ENCODE measurements around the gene EGR1. TPM values are rescaled to one million over a fixed set of nuclear protein-coding genes. Genes with fewer than 3 reads are reported as not detected.
A peak's percentile ranks its signal among the peaks of the same experiment; 100 is the strongest.

The EGR1 gene
- total RNA-seq, 1 donor from 2014 or later = 64.4 TPM

DNA sequence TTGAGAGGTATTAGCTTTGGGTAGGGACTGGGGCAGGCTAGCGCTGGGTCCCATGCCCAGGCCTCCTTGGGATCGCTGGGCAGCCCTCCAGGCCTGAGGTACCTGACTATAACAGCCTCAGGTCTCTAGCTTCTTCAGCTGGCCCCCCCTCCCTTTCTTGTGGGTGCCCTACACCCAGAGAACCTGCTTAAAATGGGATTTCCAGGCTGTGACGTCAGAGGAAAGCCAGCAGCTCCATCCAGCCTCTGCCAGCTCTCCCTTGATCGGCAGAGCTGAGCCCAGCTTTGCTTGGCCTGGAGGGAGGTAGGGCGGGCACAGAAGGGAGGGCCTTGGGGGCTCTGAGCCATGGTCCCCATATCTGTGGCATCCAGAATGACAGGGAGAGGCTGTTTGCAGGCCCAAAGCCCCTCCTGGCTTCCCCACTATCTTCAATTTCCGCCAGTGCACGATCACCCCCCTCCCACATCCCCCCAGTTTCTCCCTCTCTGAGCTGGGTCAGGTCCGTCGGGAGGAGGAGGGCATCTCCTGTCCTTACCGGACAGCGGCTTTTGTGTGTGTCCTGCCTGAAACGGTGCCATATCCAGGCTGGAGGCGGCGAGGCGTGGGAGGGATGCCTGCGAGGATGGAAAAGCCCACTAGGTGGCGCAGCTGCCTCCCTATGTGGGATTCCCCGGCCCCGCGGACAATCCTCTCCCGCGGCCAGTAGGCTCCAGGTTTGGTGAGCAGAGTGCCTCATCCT, 15.6 kb upstream of the EGR1 start:
- H3K36me3 Mint-ChIP-seq = no peaks in the 10 kb centered on the region
- peak; percentile 94 for DNase-seq (ENCODE audit: extremely low spot score, unreplicated experiment)
- H3K9me3 Mint-ChIP-seq = no peaks in the 10 kb centered on the region
- TF ChIP-seq, protein P1, sequence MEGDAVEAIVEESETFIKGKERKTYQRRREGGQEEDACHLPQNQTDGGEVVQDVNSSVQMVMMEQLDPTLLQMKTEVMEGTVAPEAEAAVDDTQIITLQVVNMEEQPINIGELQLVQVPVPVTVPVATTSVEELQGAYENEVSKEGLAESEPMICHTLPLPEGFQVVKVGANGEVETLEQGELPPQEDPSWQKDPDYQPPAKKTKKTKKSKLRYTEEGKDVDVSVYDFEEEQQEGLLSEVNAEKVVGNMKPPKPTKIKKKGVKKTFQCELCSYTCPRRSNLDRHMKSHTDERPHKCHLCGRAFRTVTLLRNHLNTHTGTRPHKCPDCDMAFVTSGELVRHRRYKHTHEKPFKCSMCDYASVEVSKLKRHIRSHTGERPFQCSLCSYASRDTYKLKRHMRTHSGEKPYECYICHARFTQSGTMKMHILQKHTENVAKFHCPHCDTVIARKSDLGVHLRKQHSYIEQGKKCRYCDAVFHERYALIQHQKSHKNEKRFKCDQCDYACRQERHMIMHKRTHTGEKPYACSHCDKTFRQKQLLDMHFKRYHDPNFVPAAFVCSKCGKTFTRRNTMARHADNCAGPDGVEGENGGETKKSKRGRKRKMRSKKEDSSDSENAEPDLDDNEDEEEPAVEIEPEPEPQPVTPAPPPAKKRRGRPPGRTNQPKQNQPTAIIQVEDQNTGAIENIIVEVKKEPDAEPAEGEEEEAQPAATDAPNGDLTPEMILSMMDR (conservative IDR thresholded peaks at IDR 0.05) = peak; percentile 98
- peak overlapping the region; percentile 74 for H3K4me3 Mint-ChIP-seq
- H3K27me3 Mint-ChIP-seq = peaks cover 5% of the 10 kb centered on the region
- peaks cover 22% of the 10 kb centered on the region for H3K4me1 Mint-ChIP-seq (ENCODE audit: unreplicated experiment)
- peak overlapping the region; percentile 70 for H3K27ac Mint-ChIP-seq

DNA sequence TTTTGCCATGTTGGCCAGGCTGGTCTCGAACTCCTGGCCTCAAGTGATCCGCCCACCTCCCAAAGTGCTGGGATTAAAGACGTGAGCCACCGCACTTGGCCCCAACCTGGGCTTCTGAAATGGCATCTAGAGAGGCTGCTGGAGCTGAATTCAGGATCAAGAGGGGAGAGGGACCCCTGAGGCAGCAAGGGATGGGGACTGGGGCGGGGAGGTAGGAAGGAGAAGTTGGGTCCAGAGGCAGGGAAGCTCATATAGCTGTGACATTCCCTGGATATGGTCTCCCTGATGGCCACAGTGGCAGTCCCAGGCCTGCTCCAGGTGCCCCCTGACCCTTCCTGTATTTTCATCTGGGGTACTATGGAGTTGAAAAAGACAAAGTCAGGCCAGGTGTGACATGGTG, 14.3 kb upstream of the EGR1 start:
- DNase-seq (ENCODE audit: extremely low spot score, unreplicated experiment) = no peak
- no peaks in the 10 kb centered on the region for H3K36me3 Mint-ChIP-seq
- H3K4me3 Mint-ChIP-seq = no peak overlapping the region
- TF ChIP-seq, protein P1 (conservative IDR thresholded peaks at IDR 0.05) = no peak
- H3K4me1 Mint-ChIP-seq (ENCODE audit: unreplicated experiment) = peaks cover 22% of the 10 kb centered on the region
- H3K9me3 Mint-ChIP-seq = no peaks in the 10 kb centered on the region
- no peak overlapping the region for H3K27ac Mint-ChIP-seq
- peaks cover 12% of the 10 kb centered on the region for H3K27me3 Mint-ChIP-seq

GRCh38 chr5:138452720-138453119, 12.6 kb upstream of the EGR1 start:
- H3K4me3 Mint-ChIP-seq = no peak overlapping the region
- TF ChIP-seq, protein P1 (conservative IDR thresholded peaks at IDR 0.05) = no peak
- peaks cover 21% of the 10 kb centered on the region for H3K27me3 Mint-ChIP-seq
- no peak for DNase-seq (ENCODE audit: extremely low spot score, unreplicated experiment)
- H3K9me3 Mint-ChIP-seq = no peaks in the 10 kb centered on the region
- H3K36me3 Mint-ChIP-seq = no peaks in the 10 kb centered on the region
- peaks cover 22% of the 10 kb centered on the region for H3K4me1 Mint-ChIP-seq (ENCODE audit: unreplicated experiment)
- no peak overlapping the region for H3K27ac Mint-ChIP-seq

DNA sequence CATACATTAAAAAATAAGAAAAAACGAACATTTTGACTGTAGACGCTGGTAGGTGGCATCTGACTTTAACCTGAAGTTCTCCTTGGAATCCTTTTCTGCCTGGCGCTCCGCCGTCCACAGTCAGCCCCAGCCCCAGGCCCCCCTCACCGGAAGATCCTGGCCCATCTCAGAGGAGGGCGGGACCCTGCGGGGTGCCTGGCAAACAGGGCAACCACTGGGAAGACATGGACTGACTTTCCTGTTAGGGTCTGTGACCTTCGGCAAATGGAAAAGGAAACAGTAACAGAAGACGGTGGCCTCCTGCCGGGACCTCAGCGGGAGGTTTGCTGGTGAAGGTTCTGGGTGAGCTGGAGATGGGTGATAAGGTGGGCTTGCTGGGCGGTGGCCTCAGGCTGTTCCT, 11.7 kb upstream of the EGR1 start:
- TF ChIP-seq, protein P1 (conservative IDR thresholded peaks at IDR 0.05) = no peak
- H3K27me3 Mint-ChIP-seq = peaks cover 24% of the 10 kb centered on the region

GRCh38 chr5:138454121-138454520, 11.2 kb upstream of the EGR1 start:
- Mint-ChIP-seq H3K9me3 (no peaks in the 10 kb centered on the region), H3K27me3 (peaks cover 27% of the 10 kb centered on the region)

More for the DNA sequence above, 11.7 kb upstream of the EGR1 start:
- no peaks in the 10 kb centered on the region for H3K9me3 Mint-ChIP-seq
- H3K27ac Mint-ChIP-seq = no peak overlapping the region
- no peaks in the 10 kb centered on the region for H3K36me3 Mint-ChIP-seq
- H3K4me3 Mint-ChIP-seq = no peak overlapping the region
- peaks cover 18% of the 10 kb centered on the region for H3K4me1 Mint-ChIP-seq (ENCODE audit: unreplicated experiment)
- DNase-seq (ENCODE audit: extremely low spot score, unreplicated experiment) = no peak

More at GRCh38 chr5:138454121-138454520, 11.2 kb upstream of the EGR1 start:
- Mint-ChIP-seq H3K4me3 (no peak overlapping the region), H3K27ac (no peak overlapping the region), H3K4me1 (ENCODE audit: unreplicated experiment) (peaks cover 13% of the 10 kb centered on the region), H3K36me3 (no peaks in the 10 kb centered on the region)
- DNase-seq (ENCODE audit: extremely low spot score, unreplicated experiment) = no peak
- TF ChIP-seq, protein P1 (conservative IDR thresholded peaks at IDR 0.05) = no peak
